ENCODE results near the gene EMC7. TPM values are rescaled to one million over a fixed set of nuclear protein-coding genes. Genes with fewer than 3 reads are reported as not detected.
A peak's percentile ranks its signal among the peaks of the same experiment; 100 is the strongest.

Gene EMC7
- total and polyA plus RNA-seq, 2 of the 13 experiments (the other 11 are each of a cell fraction or from before 2014, with no cell fraction given): 46.8 to 113 TPM

GRCh38 chr15:34101366-34102174 is at the start of gene EMC7, which contains the start of gene PGBD4 (continued):
- TF ChIP-seq CBX1 (IDR thresholded peaks at IDR 0.05; ENCODE audit: low read depth) (peak; percentile 63), XBP1 (CRISPR knock-in tag; IDR thresholded peaks at IDR 0.05) (no peak), ARID2 (CRISPR knock-in tag; IDR thresholded peaks at IDR 0.05; ENCODE audit: borderline replicate concordance) (peak; percentile 39; the same call in 1 of the 2 replicates), TP53 (CRISPR knock-in tag; conservative IDR thresholded peaks at IDR 0.05) (0 out of 2 replicates have a peak, but pooled peaks have one; percentile 0), ZNF710 (CRISPR knock-in tag; IDR thresholded peaks at IDR 0.05; ENCODE audit: borderline replicate concordance) (no peak), ZMYM2 (CRISPR knock-in tag; IDR thresholded peaks at IDR 0.05) (no peak), MXD4 (CRISPR knock-in tag; IDR thresholded peaks at IDR 0.05) (peak; percentile 86), SIX4 (CRISPR knock-in tag; IDR thresholded peaks at IDR 0.05) (peak; percentile 47; the same call in 1 of the 2 replicates), SMC3 (IDR thresholded peaks at IDR 0.05; ENCODE audit: low read length) (no peak), ASH2L (IDR thresholded peaks at IDR 0.05; ENCODE audit: insufficient read length, low read depth, low read length) (peak; percentile 85), ZNF577 (CRISPR knock-in tag; IDR thresholded peaks at IDR 0.05; ENCODE audit: borderline replicate concordance, low read depth) (no peak), ZFP1 (CRISPR knock-in tag; IDR thresholded peaks at IDR 0.05) (no peak), SRY (CRISPR knock-in tag; IDR thresholded peaks at IDR 0.05) (0 out of 2 replicates have a peak, but pooled peaks have one; percentile 55), ZSCAN12 (CRISPR knock-in tag; IDR thresholded peaks at IDR 0.05) (no peak), ARNT2 (CRISPR knock-in tag; IDR thresholded peaks at IDR 0.05; ENCODE audit: low read depth) (0 out of 2 replicates have a peak, but pooled peaks have one; percentile 29), SMAD9 (CRISPR knock-in tag; IDR thresholded peaks at IDR 0.05) (no peak), ZNF563 (CRISPR knock-in tag; IDR thresholded peaks at IDR 0.05) (peak; percentile 76), YEATS2 (CRISPR knock-in tag; IDR thresholded peaks at IDR 0.05; ENCODE audit: borderline replicate concordance) (peak; percentile 86), ZNF207 (IDR thresholded peaks at IDR 0.05; ENCODE audit: borderline replicate concordance) (no peak), CREM (IDR thresholded peaks at IDR 0.05) (peak; percentile 100), CREM (CRISPR knock-in tag; IDR thresholded peaks at IDR 0.05) (peak; percentile 87), ZNF496 (CRISPR knock-in tag; IDR thresholded peaks at IDR 0.05; ENCODE audit: insufficient replicate concordance) (no peak), ZNF460 (CRISPR knock-in tag; IDR thresholded peaks at IDR 0.05; ENCODE audit: borderline replicate concordance) (no peak; the same call in 1 of the 2 replicates), ZNF773 (CRISPR knock-in tag; IDR thresholded peaks at IDR 0.05; ENCODE audit: borderline replicate concordance) (no peak), POLR2A (IDR thresholded peaks at IDR 0.05; ENCODE audit: insufficient read depth in 1 of 2, low read depth in 2 of 2, low read length in 2 of 2) (peak; percentile 86 to 93), ZBTB14 (CRISPR knock-in tag; IDR thresholded peaks at IDR 0.05) (no peak), PHF20 (CRISPR knock-in tag; IDR thresholded peaks at IDR 0.05) (peak; percentile 99), TAF1 (CRISPR knock-in tag; IDR thresholded peaks at IDR 0.05) (peak; percentile 83), CC2D1A (CRISPR knock-in tag; IDR thresholded peaks at IDR 0.05) (no peak), ATF7 (IDR thresholded peaks at IDR 0.05) (no peak), ATF7 (CRISPR knock-in tag; IDR thresholded peaks at IDR 0.05) (no peak; the same call in 1 of the 2 replicates)

Data from HepG2 (cell line).